HCT116 (cell line): ENCODE results near the gene LDLRAD4. TPM values are rescaled to one million over a fixed set of nuclear protein-coding genes. Genes with fewer than 3 reads are reported as not detected.

Experiments
- ATAC-seq: fragments of 200-7000 bp; cut with Tn5 transposase; 2 replicates; pipeline ENCODE4 v1.9.1; 2020; ENCODE audit warnings: mild to moderate bottlenecking, moderate library complexity
- BruUV-seq: library from RNA; stranded (reverse); fragments of 400-500 nt; replicated peaks from 2 replicates; lab custom pipeline; 2021; lab: Mats Ljungman, UMichigan
- CTCF ChIA-PET: fragments of 300-600 bp; sonication (Branson Sonifier 250); formaldehyde crosslinking; loops from one replicate; lab custom pipeline; 2021; ENCODE audit warnings: antibody characterized with exemption; lab: Charles Lee
- POLR2A ChIA-PET: fragments of 300-600, 350-600 bp; sonication (Branson Sonifier 250); formaldehyde crosslinking; loops from one replicate; lab custom pipeline; 2021; ENCODE audit warnings: antibody characterized with exemption; lab: Charles Lee
- RAD21 ChIA-PET, 2 experiments: fragments of 300-600 bp; sonication (Branson Sonifier 250); formaldehyde crosslinking; loops; one replicate each; lab custom pipeline; 2023; ENCODE audit warnings: low total read pairs in 2 of 2; ENCODE audit not compliant: uncharacterized antibody in 2 of 2, unreplicated experiment in 2 of 2, low non-redundant PET in 1 of 2; lab: Charles Lee
- DNase-seq: peaks from one replicate; pipeline ENCODE4 v3.0.0-alpha.2; 2010; ENCODE audit warnings: low read depth, low spot score
- H2AFZ ChIP-seq: fragments of 200-600 bp; shearing (Covaris generic), sonication (generic); 2 replicates; pipeline ENCODE4 v1.6.1; 2017; ENCODE audit warnings: low read depth, mixed run types, mixed read lengths, antibody characterized with exemption, low read length; ENCODE audit not compliant: poor library complexity, severe bottlenecking
- H3K27ac ChIP-seq: 2 replicates; pipeline ENCODE4 v1.5.1; 2012; ENCODE audit warnings: low read depth, low read length
- H3K27me3 ChIP-seq: fragments of 200-600 bp; sonication (generic); 2 replicates; pipeline ENCODE4 v1.6.1; 2016; ENCODE audit warnings: mixed run types, low read length, mixed read lengths; ENCODE audit not compliant: insufficient read depth
- H3K36me3 ChIP-seq, 2 experiments: fragments of 200-500 bp in 1 of 2; fragments of 200-600 bp in 1 of 2; sonication (Bioruptor generic) in 1 of 2; sonication (generic) in 1 of 2; 2 replicates each; pipeline versions ENCODE4 v1.5.1 to v1.6.1; 2014 to 2016; ENCODE audit warnings: low read length in 2 of 2, inconsistent platforms in 1 of 2, mixed read lengths in 1 of 2, mixed run types in 1 of 2; ENCODE audit not compliant: insufficient read depth in 2 of 2, control insufficient read depth in 1 of 2
- H3K4me1 ChIP-seq, 2 experiments: fragments of 200-600 bp in 1 of 2; sonication (generic) in 1 of 2; 2 replicates each; pipeline versions ENCODE4 v1.5.1 to v1.6.1; 2012 to 2017; ENCODE audit warnings: low read length in 2 of 2, inconsistent platforms in 1 of 2, mild to moderate bottlenecking in 1 of 2, mixed read lengths in 1 of 2, mixed run types in 1 of 2, moderate library complexity in 1 of 2; ENCODE audit not compliant: insufficient read depth in 2 of 2, control insufficient read depth in 1 of 2
- H3K4me2 ChIP-seq: fragments of 200-600 bp; sonication (generic); 2 replicates; pipeline ENCODE4 v1.6.1; 2017; ENCODE audit warnings: mixed run types, low read length, mixed read lengths
- H3K4me3 ChIP-seq, 2 experiments: fragments of 200-600 bp in 1 of 2; sonication (generic) in 1 of 2; replicated peaks in 1 of 2; 2 replicates each; pipeline ENCODE4 v1.5.1; 2011 to 2016; ENCODE audit warnings: low read length in 2 of 2, control low read depth in 1 of 2, low read depth in 1 of 2, mild to moderate bottlenecking in 1 of 2, mixed read lengths in 1 of 2, mixed run types in 1 of 2
- H3K79me2 ChIP-seq: fragments of 200-600 bp; sonication (generic); 2 replicates; pipeline ENCODE4 v1.6.1; 2017; ENCODE audit warnings: mild to moderate bottlenecking, mixed run types, low read length, moderate library complexity, mixed read lengths; ENCODE audit not compliant: insufficient read depth
- H3K9ac ChIP-seq: fragments of 200-600 bp; sonication (generic); 2 replicates; pipeline ENCODE4 v1.6.1; 2016; ENCODE audit warnings: low read length, mixed read lengths
- H3K9me2 ChIP-seq: fragments of 200-600 bp; sonication (generic), shearing (Covaris generic); 2 replicates; pipeline ENCODE4 v1.6.1; 2017; ENCODE audit warnings: mixed run types, mild to moderate bottlenecking, moderate library complexity; ENCODE audit not compliant: insufficient read depth
- H3K9me3 ChIP-seq, 2 experiments: fragments of 200-500 bp in 1 of 2; fragments of 200-600 bp in 1 of 2; sonication (Bioruptor generic) in 1 of 2; sonication (generic) in 1 of 2; 2 replicates each; pipeline ENCODE4 v1.6.1; 2014 to 2017; ENCODE audit warnings: low read length in 2 of 2, mixed read lengths in 2 of 2, inconsistent platforms in 1 of 2, low read depth in 1 of 2, mild to moderate bottlenecking in 1 of 2, mixed run types in 1 of 2, moderate library complexity in 1 of 2; ENCODE audit not compliant: control insufficient read depth in 1 of 2, insufficient read depth in 1 of 2
- H4K20me1 ChIP-seq: fragments of 200-600 bp; sonication (generic), shearing (Covaris generic); 2 replicates; pipeline ENCODE4 v1.6.1; 2017; ENCODE audit warnings: mixed run types, mild to moderate bottlenecking, moderate library complexity; ENCODE audit not compliant: insufficient read depth
- ATF3 ChIP-seq: IDR thresholded peaks from 2 replicates; pipeline ENCODE4 v1.6.1; 2012
- CBX3 ChIP-seq: IDR thresholded peaks from 2 replicates; pipeline ENCODE4 v1.6.1; 2012; ENCODE audit warnings: low read depth
- CEBPB ChIP-seq: IDR thresholded peaks from 2 replicates; pipeline ENCODE4 v1.6.1; 2012; ENCODE audit warnings: low read depth
- CTCF ChIP-seq, 3 experiments: fragments of 200-600 bp in 1 of 3; sonication (generic) in 1 of 3; IDR thresholded peaks in 2 of 3; conservative IDR thresholded peaks in 1 of 3; 2 replicates each; pipeline ENCODE4 v1.5.1; 2012 to 2017; ENCODE audit warnings: low read depth in 2 of 3, low read length in 2 of 3, antibody characterized with exemption in 1 of 3, borderline replicate concordance in 1 of 3, control low read depth in 1 of 3, mild to moderate bottlenecking in 1 of 3, mixed read lengths in 1 of 3, mixed run types in 1 of 3, moderate library complexity in 1 of 3; ENCODE audit not compliant: insufficient read depth in 1 of 3
- EGR1 ChIP-seq: IDR thresholded peaks from 2 replicates; pipeline ENCODE4 v1.6.1; 2012; ENCODE audit warnings: low read depth
- EZH2phosphoT487 ChIP-seq: fragments of 200-600 bp; IDR thresholded peaks from 2 replicates; pipeline ENCODE4 v1.6.1; 2018; ENCODE audit warnings: antibody characterized with exemption, borderline replicate concordance
- FOSL1 ChIP-seq: IDR thresholded peaks from 2 replicates; pipeline ENCODE4 v1.6.1; 2012; ENCODE audit warnings: low read depth
- JUND ChIP-seq: IDR thresholded peaks from 2 replicates; pipeline ENCODE4 v1.6.1; 2012
- MAX ChIP-seq: IDR thresholded peaks from 2 replicates; pipeline ENCODE4 v1.6.1; 2012
- POLR2AphosphoS5 ChIP-seq: IDR thresholded peaks from 2 replicates; pipeline ENCODE4 v1.6.1; 2011; ENCODE audit warnings: mild to moderate bottlenecking, low read depth, low read length, moderate library complexity
- RAD21 ChIP-seq: IDR thresholded peaks from 2 replicates; pipeline ENCODE4 v1.6.1; 2012; ENCODE audit warnings: low read depth, mild to moderate bottlenecking
- REST ChIP-seq: IDR thresholded peaks from 2 replicates; pipeline ENCODE4 v1.6.1; 2012; ENCODE audit warnings: low read depth
- SIN3A ChIP-seq: IDR thresholded peaks from 2 replicates; pipeline ENCODE4 v1.6.1; 2012; ENCODE audit warnings: low read depth
- SRF ChIP-seq: IDR thresholded peaks from 2 replicates; pipeline ENCODE4 v1.6.1; 2012; ENCODE audit warnings: low read depth
- TCF7L2 ChIP-seq: IDR thresholded peaks from 2 replicates; pipeline ENCODE4 v1.7.0; 2011; ENCODE audit warnings: borderline replicate concordance, inconsistent platforms; ENCODE audit not compliant: insufficient read depth, insufficient read length; ENCODE audit errors: extremely low read depth
- YY1 ChIP-seq: IDR thresholded peaks from 2 replicates; pipeline ENCODE4 v1.6.1; 2011; ENCODE audit warnings: low read length, low read depth, moderate library complexity, mild to moderate bottlenecking; ENCODE audit not compliant: insufficient replicate concordance; ENCODE audit errors: extremely low read depth
- ZBTB33 ChIP-seq: IDR thresholded peaks from 2 replicates; pipeline ENCODE4 v1.6.1; 2011; ENCODE audit warnings: mild to moderate bottlenecking, low read length, moderate library complexity; ENCODE audit not compliant: insufficient replicate concordance; ENCODE audit errors: extremely low read depth
- ZFX ChIP-seq: fragments of 450-650 bp; IDR thresholded peaks from 2 replicates; pipeline ENCODE4 v1.6.1; 2017
- ZNF274 ChIP-seq: fragments of 200-500 bp; sonication (Bioruptor generic); IDR thresholded peaks from 2 replicates; pipeline ENCODE4 v1.6.1; 2014; ENCODE audit warnings: mild to moderate bottlenecking, low read depth, low read length, inconsistent platforms
- intact Hi-C: fragments of 100-400 bp; cut with micrococcal nuclease; formaldehyde crosslinking; loops from 2 replicates; pipeline ENCODE4 v1.10.0; 2022
- total RNA-seq: library from RNA; stranded (reverse); gene quantifications from one replicate; pipeline ENCODE4 v1.2.1, GENCODE V29; 2021; ENCODE audit not compliant: unreplicated experiment

The LDLRAD4 gene
- total RNA-seq, 1 experiment from 2014 or later = 1.2 TPM

GRCh38 chr18:13464432-13465123 is 246.0 kb downstream of the LDLRAD4 start:
- ChIA-PET CTCF (no interaction called here), RAD21 (no interaction called here), POLR2A (no interaction called here)
- no peak overlapping the region for H3K4me3 ChIP-seq
- intact Hi-C loops = no loop called here
- no peaks in the 10 kb centered on the region for H3K4me1 ChIP-seq
- DNase-seq (no peak), ATAC-seq (no peak)
- no peak overlapping the region for H2AFZ ChIP-seq
- H3K79me2 ChIP-seq = no peaks in the 10 kb centered on the region
- peaks cover 6% of the 10 kb centered on the region; the same call in 1 of the 2 replicates for H3K27me3 ChIP-seq
- TF ChIP-seq TCF7L2 (no peak), YY1 (no peak), JUND (no peak), CEBPB (no peak), SRF (no peak), ATF3 (no peak), SIN3A (no peak), ZNF274 (no peak), ZFX (no peak), POLR2AphosphoS5 (no peak), MAX (no peak), CBX3 (no peak), CTCF (IDR thresholded peaks at IDR 0.05 in 2 of 3, conservative IDR thresholded peaks at IDR 0.05 in 1 of 3; ENCODE audit: borderline replicate concordance in 1 of 3, insufficient read depth in 1 of 3, low read depth in 2 of 3, low read length in 2 of 3) (no peak), FOSL1 (no peak), EZH2phosphoT487 (no peak), RAD21 (no peak), EGR1 (no peak), ZBTB33 (no peak), REST (no peak)
- H3K36me3 ChIP-seq = no peaks in the 10 kb centered on the region
- no peaks in the 10 kb centered on the region for H4K20me1 ChIP-seq
- H3K9ac ChIP-seq = no peak overlapping the region
- H3K4me2 ChIP-seq = no peak overlapping the region
- BruUV-seq = no TSS peak
- no peaks in the 10 kb centered on the region for H3K9me3 ChIP-seq
- no peaks in the 10 kb centered on the region for H3K9me2 ChIP-seq
- no peak overlapping the region for H3K27ac ChIP-seq
